Endometrial microvascular endothelial cells (primary cell): ENCODE measurements around the gene RHOF. TPM values are rescaled to one million over a fixed set of nuclear protein-coding genes. Genes with fewer than 3 reads are reported as not detected.

Source experiments
- in situ Hi-C: cut with HindIII; loops from 2 replicates; pipeline ENCODE4 v1.10.0; 2017; ENCODE audit warnings: low sequenced_read_pairs, low pct_unique_long_range_greater_than_20kb; ENCODE audit errors: inconsistent ontology term
- total RNA-seq: library from RNA; depleted of rRNA; stranded (reverse); fragments of >200 nt; gene quantifications from one replicate; pipeline ENCODE4 v1.2.3, GENCODE V29; 2015; ENCODE audit errors: inconsistent ontology term

The RHOF gene
- total RNA-seq, 1 donor from 2014 or later, result 14.6 TPM

GRCh38 chr12:121806546-121807423, 13.3 kb upstream of the RHOF start:
- in situ Hi-C loops, result no loop called here

- in situ Hi-C loops, result no loop called here
Observed at GRCh38 chr12:121806009-121806545, 12.6 kb upstream of the RHOF start.

GRCh38 chr12:121805171-121806008, 11.9 kb upstream of the RHOF start:
- in situ Hi-C loops, result no loop called here

GRCh38 chr12:121804417-121805111, 11.1 kb upstream of the RHOF start:
- in situ Hi-C loops, result no loop called here

- in situ Hi-C loops, result no loop called here
Observed at GRCh38 chr12:121803861-121804416, 10.5 kb upstream of the RHOF start, which contains the start of gene SETD1B. TSS of gene SETD1B (plus strand) at chr12:121804009. CDS start at chr12:121804738, 729 bp downstream.

GRCh38 chr12:121802843-121803698, 9.6 kb upstream of the RHOF start:
- in situ Hi-C loops, result no loop called here

- in situ Hi-C loops, result no loop called here
Observed at GRCh38 chr12:121802485-121802842, 9.0 kb upstream of the RHOF start.

GRCh38 chr12:121801595-121802484, 8.4 kb upstream of the RHOF start:
- in situ Hi-C loops, result no loop called here

- in situ Hi-C loops, result no loop called here
Observed at GRCh38 chr12:121800694-121801594, 7.5 kb upstream of the RHOF start.

GRCh38 chr12:121799842-121800693, 6.6 kb upstream of the RHOF start:
- in situ Hi-C loops, result no loop called here

- in situ Hi-C loops, result no loop called here
Observed at GRCh38 chr12:121799156-121799841, 5.8 kb upstream of the RHOF start.

- in situ Hi-C loops, result no loop called here
Observed at GRCh38 chr12:121798787-121799155, 5.3 kb upstream of the RHOF start.

- in situ Hi-C loops, result no loop called here
Observed at GRCh38 chr12:121797937-121798786, 4.7 kb upstream of the RHOF start.
